ENCODE measurements around the gene MTG2. TPM values are rescaled to one million over a fixed set of nuclear protein-coding genes. Genes with fewer than 3 reads are reported as not detected.

The MTG2 gene
- total and polyA plus RNA-seq, 2 of the 4 experiments (the other 2 are of a cell fraction): 11.5 to 25.2 TPM

GRCh38 chr20:62248890-62249560, 66.2 kb downstream of the MTG2 start:
- no peak overlapping the region for H2AFZ ChIP-seq (replicated peaks; ENCODE audit: low read length, poor library complexity)
- no peak overlapping the region for H3K4me3 ChIP-seq (ENCODE audit: insufficient read depth, low read depth, low read length)
- no peak overlapping the region for H4K5ac ChIP-seq (ENCODE audit: low read depth, low read length)
- H3K27me3 ChIP-seq (ENCODE audit: control insufficient read depth, insufficient read depth, low read length): no peaks in the 10 kb centered on the region
- no peak for ATAC-seq (ENCODE audit: low read depth)
- dilution Hi-C loops (cut with HindIII; ENCODE audit: low sequenced_read_pairs, unreplicated experiment) (no loop called here), intact Hi-C loops (cut with micrococcal nuclease) (no loop called here), in situ Hi-C loops (cut with MboI; ENCODE audit: low sequenced_read_pairs) (no loop called here)
- TF ChIP-seq BHLHE40 (IDR thresholded peaks at IDR 0.05; ENCODE audit: low read depth, low read length) (no peak), SMC3 (IDR thresholded peaks at IDR 0.05; ENCODE audit: low read depth, low read length) (no peak), RCOR1 (IDR thresholded peaks at IDR 0.05; ENCODE audit: insufficient replicate concordance, low read length) (no peak), MAZ (IDR thresholded peaks at IDR 0.05; ENCODE audit: borderline replicate concordance, low read depth, low read length) (no peak), POLR2A (IDR thresholded peaks at IDR 0.05; ENCODE audit: low read depth, low read length) (no peak), CEBPB (IDR thresholded peaks at IDR 0.05; ENCODE audit: low read depth, low read length) (no peak), USF2 (IDR thresholded peaks at IDR 0.05; ENCODE audit: low read depth, low read length) (no peak), RAD21 (IDR thresholded peaks at IDR 0.05; ENCODE audit: low read length) (no peak), ELK1 (IDR thresholded peaks at IDR 0.05; ENCODE audit: borderline replicate concordance, low read depth, low read length) (no peak), FOS (IDR thresholded peaks at IDR 0.05; ENCODE audit: low read depth, low read length) (no peak), CTCF (conservative IDR thresholded peaks at IDR 0.05; ENCODE audit: low read depth, low read length) (no peak), NFE2L2 (IDR thresholded peaks at IDR 0.05; ENCODE audit: low read depth, low read length) (no peak), RFX5 (IDR thresholded peaks at IDR 0.05; ENCODE audit: low read depth, low read length) (no peak)
- H2BK5ac ChIP-seq (ENCODE audit: low read depth, low read length, poor library complexity, severe bottlenecking): no peak overlapping the region
- H2BK120ac ChIP-seq (ENCODE audit: low read depth, low read length): no peak overlapping the region
- DNase-seq: no peak
- H2BK20ac ChIP-seq (ENCODE audit: low read depth, low read length): no peak overlapping the region
- no peak overlapping the region for H4K8ac ChIP-seq (ENCODE audit: low read depth in 2 of 2, low read length in 2 of 2)
- no peak overlapping the region for H3K9ac ChIP-seq (ENCODE audit: low read depth, low read length)
- H4K20me1 ChIP-seq (ENCODE audit: insufficient read depth, low read length): peaks cover 94% of the 10 kb centered on the region
- no peak overlapping the region for H3K27ac ChIP-seq (ENCODE audit: insufficient read depth, low read length)
- H3K18ac ChIP-seq (ENCODE audit: low read depth, low read length): no peak overlapping the region
- H3K4me2 ChIP-seq (ENCODE audit: low read depth, low read length): no peak overlapping the region
- no peaks in the 10 kb centered on the region for H3K9me3 ChIP-seq (ENCODE audit: control insufficient read depth, insufficient read depth, low read length)
- no peak overlapping the region for H2AK9ac ChIP-seq (replicated peaks; ENCODE audit: low read depth, low read length, poor library complexity)
- H3K23ac ChIP-seq (ENCODE audit: low read depth, low read length): no peak overlapping the region
- H3K14ac ChIP-seq (replicated peaks; ENCODE audit: low read depth, low read length): no peak overlapping the region
- H4K91ac ChIP-seq (ENCODE audit: insufficient read depth, low read depth, low read length): no peak overlapping the region
- H3K56ac ChIP-seq (ENCODE audit: extremely low read depth, insufficient read depth, low read length): no peak overlapping the region
- 0 out of 2 replicates have a peak, but pooled peaks cover 1% of the 10 kb centered on the region for H3K4me1 ChIP-seq (ENCODE audit: control insufficient read depth, insufficient read depth, low read length)
- no TSS peak for BruUV-seq (replicated peaks)
- CTCF ChIA-PET: no interaction called here
- H3K36me3 ChIP-seq (ENCODE audit: control insufficient read depth, insufficient read depth, low read length): peaks cover 8% of the 10 kb centered on the region
- H3K4ac ChIP-seq (ENCODE audit: low read depth, low read length): no peak overlapping the region
- H3K9me1 ChIP-seq (ENCODE audit: insufficient read depth, low read length): peaks cover 26% of the 10 kb centered on the region
- POLR2A ChIA-PET (ENCODE audit: unreplicated experiment): no interaction called here
- H2BK15ac ChIP-seq (ENCODE audit: low read depth, low read length): no peak overlapping the region
- peaks cover 30 to 82% of the 10 kb centered on the region in 2 experiments for H3K79me1 ChIP-seq (ENCODE audit: low read depth in 1 of 2, low read length in 2 of 2)
- 80% methylated on average over 1 of the region's 6 CpGs; no CpG with 5 or more reads in 1 of the 2 experiments for WGBS, 2 experiments (ENCODE audit: extremely low coverage in 2 of 2, insufficient read length in 1 of 2)
- no peak overlapping the region for H2AK5ac ChIP-seq (ENCODE audit: low read depth, low read length)

Data from IMR-90 (cell line).